ENCODE measurements around the gene CENPO.

DNA sequence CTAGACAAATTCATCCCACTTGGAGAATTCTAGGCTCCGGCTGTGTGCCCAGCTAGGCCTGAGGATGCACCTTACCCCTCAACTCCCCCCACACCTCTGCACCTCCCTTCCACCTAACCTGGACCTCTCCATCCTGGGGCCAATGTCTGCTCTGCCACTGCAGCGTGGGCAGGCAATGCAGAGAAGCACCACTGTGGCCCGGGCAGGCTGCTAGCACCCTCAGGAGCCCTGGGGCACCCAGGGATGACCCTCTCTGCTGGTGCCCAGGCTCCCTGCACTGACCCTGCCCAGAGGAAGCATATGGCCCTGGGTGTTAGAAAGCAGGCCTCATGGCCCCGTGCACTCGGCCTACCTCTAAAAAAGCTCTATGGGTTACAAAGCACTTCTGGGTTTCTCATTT lies 77.2 kb downstream of the CENPO start:
- no peak for TF ChIP-seq CTBP1 (IDR thresholded peaks at IDR 0.05; ENCODE audit: borderline replicate concordance)
- TF ChIP-seq, protein P1, sequence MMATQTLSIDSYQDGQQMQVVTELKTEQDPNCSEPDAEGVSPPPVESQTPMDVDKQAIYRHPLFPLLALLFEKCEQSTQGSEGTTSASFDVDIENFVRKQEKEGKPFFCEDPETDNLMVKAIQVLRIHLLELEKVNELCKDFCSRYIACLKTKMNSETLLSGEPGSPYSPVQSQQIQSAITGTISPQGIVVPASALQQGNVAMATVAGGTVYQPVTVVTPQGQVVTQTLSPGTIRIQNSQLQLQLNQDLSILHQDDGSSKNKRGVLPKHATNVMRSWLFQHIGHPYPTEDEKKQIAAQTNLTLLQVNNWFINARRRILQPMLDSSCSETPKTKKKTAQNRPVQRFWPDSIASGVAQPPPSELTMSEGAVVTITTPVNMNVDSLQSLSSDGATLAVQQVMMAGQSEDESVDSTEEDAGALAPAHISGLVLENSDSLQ (IDR thresholded peaks at IDR 0.05) = no peak
- no peak for TF ChIP-seq SUZ12 (IDR thresholded peaks at IDR 0.05)
- TF ChIP-seq TARDBP (IDR thresholded peaks at IDR 0.05) = no peak
- TF ChIP-seq FOXM1 (IDR thresholded peaks at IDR 0.05; ENCODE audit: borderline replicate concordance) = no peak
- no peak for TF ChIP-seq LEF1 (IDR thresholded peaks at IDR 0.05; ENCODE audit: borderline replicate concordance)
- TF ChIP-seq L3MBTL2 (conservative IDR thresholded peaks at IDR 0.05) = no peak
- no peak for TF ChIP-seq SP1 (IDR thresholded peaks at IDR 0.05)
- TF ChIP-seq ELF4 (IDR thresholded peaks at IDR 0.05) = no peak
- no peak for TF ChIP-seq ZNF384 (IDR thresholded peaks at IDR 0.05)
- TF ChIP-seq HDGF (IDR thresholded peaks at IDR 0.05; ENCODE audit: borderline replicate concordance) = no peak
- no peak for TF ChIP-seq ARNT (IDR thresholded peaks at IDR 0.05)
